Spleen (tissue), 7 donors: Measurements from ENCODE around the gene PCLO.

ENCODE experiments used
- POLR2A ChIP-seq, 3 donors: fragments of 450-650 bp; IDR thresholded peaks; one replicate each; pipeline ENCODE4 v1.5.1; 2017; ENCODE audit warnings: antibody characterized with exemption in 3 of 3, mild to moderate bottlenecking in 1 of 3
- POLR2AphosphoS5 ChIP-seq, 3 donors: sonication (generic); formaldehyde crosslinking; IDR thresholded peaks; one replicate each; pipeline ENCODE4 v1.5.1; 2017; ENCODE audit warnings: antibody characterized with exemption in 3 of 3
- TF ChIP-seq, protein P1 (sequence below), 11 experiments: fragments of 200-600 bp in 7 of 11; fragments of 450-650 bp in 4 of 11; sonication (generic) in 4 of 11; IDR thresholded peaks in 8 of 11; conservative IDR thresholded peaks in 3 of 11; 1 replicate in 7 of 11; 2 replicates in 4 of 11; pipeline versions ENCODE4 v1.4.0 to v1.8.0; 2016 to 2021; ENCODE audit warnings: antibody characterized with exemption in 11 of 11, inconsistent platforms in 4 of 11, mild to moderate bottlenecking in 1 of 11
- donor health status: DM: no; HTN: no; CAD: no; lungs with moderate emphysema.
- donor health status: DM: no; HTN: no; CAD: no.
- donor health status: DM: no; HTN: no; CAD: no.

DNA sequence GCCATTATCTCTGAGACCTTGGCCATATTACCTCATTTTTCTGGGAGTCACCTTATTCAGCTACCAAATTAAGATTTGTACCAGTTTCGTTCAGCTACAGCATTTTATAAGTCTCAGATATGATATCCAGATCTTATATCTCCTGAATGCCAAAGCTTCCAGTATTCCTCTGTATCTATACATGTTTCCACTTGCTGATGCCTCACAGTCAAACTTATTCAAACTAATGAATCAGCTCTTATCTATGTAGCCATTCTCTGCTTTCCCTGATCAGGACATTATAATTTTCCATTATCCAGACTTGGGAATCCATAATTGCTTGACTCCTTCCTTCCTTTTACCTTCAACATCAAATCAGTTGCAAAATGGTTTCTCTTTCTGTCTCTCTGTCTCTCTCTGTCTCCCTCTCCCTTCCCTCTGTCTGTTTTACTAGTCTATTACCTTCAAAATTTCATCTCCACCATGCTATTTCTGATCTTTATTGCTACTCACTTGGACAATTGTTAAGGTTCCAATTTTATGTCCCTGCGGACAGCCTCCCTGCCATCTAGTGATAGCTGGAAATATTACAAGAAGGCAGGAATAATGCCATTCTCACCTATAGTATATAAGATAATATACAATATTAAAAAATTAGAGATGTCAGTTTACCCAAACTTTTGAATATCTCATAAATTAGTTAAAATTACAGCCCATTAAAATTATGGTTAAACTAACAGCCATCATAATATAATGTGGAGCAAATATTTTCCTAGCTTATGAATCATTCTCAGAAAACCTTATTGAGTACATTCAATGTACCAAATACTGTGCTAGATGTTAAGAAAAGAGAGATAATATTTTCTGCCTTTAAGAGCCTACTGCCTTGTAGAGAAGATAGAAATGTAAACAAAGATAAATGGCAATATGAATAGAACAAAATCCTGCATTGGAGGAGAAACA, 89.8 kb downstream of the PCLO start:
- TF ChIP-seq, protein P1, sequence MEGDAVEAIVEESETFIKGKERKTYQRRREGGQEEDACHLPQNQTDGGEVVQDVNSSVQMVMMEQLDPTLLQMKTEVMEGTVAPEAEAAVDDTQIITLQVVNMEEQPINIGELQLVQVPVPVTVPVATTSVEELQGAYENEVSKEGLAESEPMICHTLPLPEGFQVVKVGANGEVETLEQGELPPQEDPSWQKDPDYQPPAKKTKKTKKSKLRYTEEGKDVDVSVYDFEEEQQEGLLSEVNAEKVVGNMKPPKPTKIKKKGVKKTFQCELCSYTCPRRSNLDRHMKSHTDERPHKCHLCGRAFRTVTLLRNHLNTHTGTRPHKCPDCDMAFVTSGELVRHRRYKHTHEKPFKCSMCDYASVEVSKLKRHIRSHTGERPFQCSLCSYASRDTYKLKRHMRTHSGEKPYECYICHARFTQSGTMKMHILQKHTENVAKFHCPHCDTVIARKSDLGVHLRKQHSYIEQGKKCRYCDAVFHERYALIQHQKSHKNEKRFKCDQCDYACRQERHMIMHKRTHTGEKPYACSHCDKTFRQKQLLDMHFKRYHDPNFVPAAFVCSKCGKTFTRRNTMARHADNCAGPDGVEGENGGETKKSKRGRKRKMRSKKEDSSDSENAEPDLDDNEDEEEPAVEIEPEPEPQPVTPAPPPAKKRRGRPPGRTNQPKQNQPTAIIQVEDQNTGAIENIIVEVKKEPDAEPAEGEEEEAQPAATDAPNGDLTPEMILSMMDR (IDR thresholded peaks at IDR 0.05 in 8 of 11, conservative IDR thresholded peaks at IDR 0.05 in 3 of 11): no peak
- TF ChIP-seq POLR2A (IDR thresholded peaks at IDR 0.05) (no peak), POLR2AphosphoS5 (IDR thresholded peaks at IDR 0.05) (no peak)
